ENCODE data around the gene PTGR1.

GRCh38 chr9:111622626-111623025 lies 23.2 kb upstream of the PTGR1 start:
- no peak for TF ChIP-seq EZH2 (IDR thresholded peaks at IDR 0.05; ENCODE audit: low read depth, low read length, severe bottlenecking)
- TF ChIP-seq RAD21 (IDR thresholded peaks at IDR 0.05 in 1 of 2, conservative IDR thresholded peaks at IDR 0.05 in 1 of 2; ENCODE audit: low read depth in 2 of 2, low read length in 2 of 2): no peak
- no peak for TF ChIP-seq SAP30 (IDR thresholded peaks at IDR 0.05; ENCODE audit: insufficient read depth, insufficient replicate concordance, low read length)
- TF ChIP-seq SIN3A (conservative IDR thresholded peaks at IDR 0.05 in 1 of 2, IDR thresholded peaks at IDR 0.05 in 1 of 2; ENCODE audit: low read depth in 1 of 2, low read length in 2 of 2): no peak
- no peak for TF ChIP-seq ATF2 (IDR thresholded peaks at IDR 0.05; ENCODE audit: low read length)
- TF ChIP-seq TCF12 (IDR thresholded peaks at IDR 0.05; ENCODE audit: low read depth, low read length): no peak
- TF ChIP-seq POLR2AphosphoS5 (IDR thresholded peaks at IDR 0.05; ENCODE audit: low read depth, low read length): no peak
- TF ChIP-seq RXRA (IDR thresholded peaks at IDR 0.05; ENCODE audit: insufficient read depth, low read depth, low read length): no peak
- TF ChIP-seq CTCF (IDR thresholded peaks at IDR 0.05; ENCODE audit: control extremely low read depth in 1 of 3, insufficient read depth in 1 of 3, low read depth in 1 of 3, low read length in 3 of 3): no peak
- TF ChIP-seq CBX8 (IDR thresholded peaks at IDR 0.05; ENCODE audit: borderline replicate concordance, low read depth, low read length): no peak
- no peak for TF ChIP-seq SIX5 (IDR thresholded peaks at IDR 0.05; ENCODE audit: low read depth, low read length)
- no peak for TF ChIP-seq POLR2A (IDR thresholded peaks at IDR 0.05; ENCODE audit: control extremely low read depth in 1 of 2, low read depth in 2 of 2, low read length in 2 of 2)
- no peak for TF ChIP-seq TAF1 (IDR thresholded peaks at IDR 0.05; ENCODE audit: low read depth, low read length)
- TF ChIP-seq RFX5 (IDR thresholded peaks at IDR 0.05; ENCODE audit: borderline replicate concordance, low read depth, low read length): no peak

Data from H1 (cell line).